ENCODE results near the gene PNKD.

Gene PNKD

DNA sequence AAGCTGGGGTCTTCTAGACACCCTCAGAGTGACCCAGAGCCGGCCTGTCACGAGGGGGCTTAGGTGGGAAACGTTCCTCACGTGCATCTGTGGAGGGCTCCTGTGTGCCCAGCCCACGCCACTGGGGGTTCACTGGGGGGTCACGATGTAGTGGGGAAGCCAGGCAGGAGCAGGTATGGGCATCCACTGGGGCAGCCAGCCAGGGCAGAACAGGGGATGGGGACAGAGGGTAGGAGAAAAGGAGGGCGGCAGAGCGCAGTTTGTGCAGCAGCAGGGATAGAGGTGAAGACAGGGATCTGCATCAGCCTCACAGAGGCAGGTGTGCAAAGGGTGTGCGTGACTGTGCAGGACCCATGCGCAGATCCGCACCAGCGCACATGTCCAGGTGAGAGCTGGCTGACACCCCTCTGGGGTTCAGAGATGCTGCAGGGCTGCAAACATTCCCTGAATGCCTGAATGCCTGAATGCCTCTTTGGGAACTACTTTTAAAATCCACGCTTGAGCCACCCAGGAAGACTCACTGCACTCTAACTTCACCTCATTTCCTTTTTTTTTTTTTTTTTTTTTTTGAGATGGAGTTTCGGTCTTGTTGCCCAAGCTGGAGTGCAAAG, 10.0 kb downstream of the PNKD start:
- DNase-seq (ENCODE audit: insufficient read length, low spot score) (no peak), FAIRE-seq (no peak)
- TF ChIP-seq, protein P1, sequence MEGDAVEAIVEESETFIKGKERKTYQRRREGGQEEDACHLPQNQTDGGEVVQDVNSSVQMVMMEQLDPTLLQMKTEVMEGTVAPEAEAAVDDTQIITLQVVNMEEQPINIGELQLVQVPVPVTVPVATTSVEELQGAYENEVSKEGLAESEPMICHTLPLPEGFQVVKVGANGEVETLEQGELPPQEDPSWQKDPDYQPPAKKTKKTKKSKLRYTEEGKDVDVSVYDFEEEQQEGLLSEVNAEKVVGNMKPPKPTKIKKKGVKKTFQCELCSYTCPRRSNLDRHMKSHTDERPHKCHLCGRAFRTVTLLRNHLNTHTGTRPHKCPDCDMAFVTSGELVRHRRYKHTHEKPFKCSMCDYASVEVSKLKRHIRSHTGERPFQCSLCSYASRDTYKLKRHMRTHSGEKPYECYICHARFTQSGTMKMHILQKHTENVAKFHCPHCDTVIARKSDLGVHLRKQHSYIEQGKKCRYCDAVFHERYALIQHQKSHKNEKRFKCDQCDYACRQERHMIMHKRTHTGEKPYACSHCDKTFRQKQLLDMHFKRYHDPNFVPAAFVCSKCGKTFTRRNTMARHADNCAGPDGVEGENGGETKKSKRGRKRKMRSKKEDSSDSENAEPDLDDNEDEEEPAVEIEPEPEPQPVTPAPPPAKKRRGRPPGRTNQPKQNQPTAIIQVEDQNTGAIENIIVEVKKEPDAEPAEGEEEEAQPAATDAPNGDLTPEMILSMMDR (IDR thresholded peaks at IDR 0.05; ENCODE audit: insufficient read depth, missing control alignments), result no peak

DNA sequence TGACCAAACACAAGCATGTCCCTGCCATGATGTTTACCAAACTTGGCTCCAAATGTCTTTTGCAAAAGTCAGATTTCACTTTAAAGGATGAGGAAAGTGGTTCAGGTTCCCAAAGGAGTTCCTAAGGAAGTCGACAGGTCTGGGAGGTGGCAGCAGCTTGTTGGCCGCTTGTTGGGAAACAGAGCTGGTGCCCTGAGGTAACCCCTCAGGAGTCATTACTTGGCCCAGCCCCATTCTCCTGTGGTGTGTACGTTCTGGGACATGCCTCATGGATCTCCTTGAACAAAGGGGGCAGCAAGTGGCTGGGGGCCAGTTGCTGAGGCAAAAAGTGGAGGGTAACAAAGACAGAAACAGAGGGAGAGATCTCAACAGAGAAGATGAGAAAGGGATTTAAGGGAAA, 11.1 kb downstream of the PNKD start:
- DNase-seq (ENCODE audit: insufficient read length, low spot score) (no peak), FAIRE-seq (no peak)
- TF ChIP-seq, protein P1 (IDR thresholded peaks at IDR 0.05; ENCODE audit: insufficient read depth, missing control alignments), result no peak

DNA sequence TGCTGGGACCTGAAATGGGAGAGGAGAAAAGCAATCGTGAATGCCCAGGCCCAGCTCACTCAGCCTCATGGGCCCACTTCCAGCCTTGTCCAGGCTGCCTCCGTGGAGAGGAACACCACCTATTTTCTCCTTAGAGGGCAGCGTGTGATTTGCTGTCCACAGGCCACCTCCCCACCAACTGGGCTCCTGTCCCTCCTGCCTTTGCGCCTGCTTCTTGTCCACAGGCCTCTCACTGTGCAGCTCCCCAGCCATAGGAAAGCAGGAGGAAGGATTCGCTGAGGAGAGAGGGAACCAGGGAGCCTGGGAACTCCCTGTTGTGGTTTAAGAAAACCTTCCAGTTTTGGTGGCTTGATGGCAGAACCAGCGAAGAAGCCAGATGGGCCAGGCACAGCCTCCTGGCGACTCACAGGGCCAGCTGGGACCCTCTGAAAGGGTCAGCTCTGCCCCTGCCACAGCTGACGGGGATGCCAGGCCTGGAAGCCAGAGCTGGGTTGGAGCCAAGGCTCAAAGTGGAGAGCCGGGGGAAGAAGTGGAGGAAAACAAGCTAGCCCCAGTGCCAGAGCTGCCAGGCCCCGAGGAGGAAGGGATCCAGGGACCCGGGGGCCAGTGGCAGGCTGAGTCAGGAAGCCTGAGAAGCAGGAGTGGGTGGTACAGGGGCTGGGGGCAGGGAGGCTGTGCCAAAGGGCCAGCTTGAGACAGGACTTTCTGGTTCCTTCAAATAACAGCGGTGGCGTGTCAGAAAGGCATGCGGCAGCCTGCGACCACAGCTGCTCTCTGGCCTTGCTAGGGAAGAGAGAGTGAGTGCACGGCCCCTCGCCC, 12.1 kb downstream of the PNKD start:
- FAIRE-seq (no peak), DNase-seq (ENCODE audit: insufficient read length, low spot score) (no peak)
- TF ChIP-seq, protein P1 (IDR thresholded peaks at IDR 0.05; ENCODE audit: insufficient read depth, missing control alignments), result no peak

DNA sequence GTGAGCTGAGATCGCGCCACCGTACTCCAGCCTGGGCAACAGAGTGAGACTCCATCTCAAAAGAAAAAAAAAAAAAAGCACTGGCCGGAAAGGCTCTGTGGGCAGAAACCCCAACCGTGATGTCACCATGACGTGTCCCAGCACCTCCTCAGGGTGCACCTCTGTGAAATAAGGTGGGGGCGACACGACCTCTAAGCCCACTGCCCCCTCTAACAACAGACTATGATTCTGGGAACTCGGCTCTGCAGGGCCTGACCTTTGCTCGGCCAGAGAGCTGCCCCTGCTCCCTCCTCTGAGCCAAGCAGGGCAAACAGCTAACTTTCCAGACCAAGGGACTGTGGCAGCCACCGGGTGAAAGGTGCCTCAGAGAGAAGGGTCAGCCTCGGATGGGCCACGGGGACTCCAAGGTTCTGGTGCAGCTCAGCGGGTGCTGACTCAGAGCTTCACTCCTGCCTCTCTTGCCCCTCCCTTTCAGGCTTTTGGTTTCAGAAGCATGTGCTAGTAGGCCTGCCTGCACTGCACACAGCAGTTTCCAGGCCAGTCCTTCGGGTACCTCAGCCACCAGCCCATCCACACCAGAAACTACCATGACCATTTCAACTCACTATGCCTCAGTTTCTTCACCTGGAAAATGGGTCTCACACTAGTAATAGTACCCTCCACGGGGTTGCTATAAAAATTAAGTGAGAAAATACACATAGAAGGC, 13.9 kb downstream of the PNKD start:
- TF ChIP-seq, protein P1 (IDR thresholded peaks at IDR 0.05; ENCODE audit: insufficient read depth, missing control alignments), result no peak
- no peak for FAIRE-seq
- no peak for DNase-seq (ENCODE audit: insufficient read length, low spot score)

DNA sequence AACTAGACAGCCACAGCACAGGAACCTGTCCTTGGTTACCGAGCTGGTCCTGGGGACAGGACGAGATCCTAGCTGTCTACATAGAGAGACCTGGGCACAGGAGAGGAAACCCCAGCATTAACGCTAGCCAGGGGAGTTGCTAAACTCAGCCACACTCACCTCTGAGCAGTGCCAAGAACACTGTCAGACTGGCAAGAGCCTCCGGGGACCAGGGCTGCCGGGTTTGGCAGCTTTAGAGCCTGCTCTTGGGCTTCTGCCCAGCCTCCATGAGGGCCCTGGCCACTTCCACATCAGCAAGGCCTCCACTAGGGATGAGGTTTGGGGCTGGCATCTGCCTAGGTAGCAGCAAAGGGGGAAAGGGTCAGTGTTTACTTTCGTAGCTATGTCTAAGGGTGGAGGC, 15.3 kb downstream of the PNKD start:
- FAIRE-seq (no peak), DNase-seq (ENCODE audit: insufficient read length, low spot score) (peak; percentile 14)
- TF ChIP-seq, protein P1 (IDR thresholded peaks at IDR 0.05; ENCODE audit: insufficient read depth, missing control alignments), result no peak

DNA sequence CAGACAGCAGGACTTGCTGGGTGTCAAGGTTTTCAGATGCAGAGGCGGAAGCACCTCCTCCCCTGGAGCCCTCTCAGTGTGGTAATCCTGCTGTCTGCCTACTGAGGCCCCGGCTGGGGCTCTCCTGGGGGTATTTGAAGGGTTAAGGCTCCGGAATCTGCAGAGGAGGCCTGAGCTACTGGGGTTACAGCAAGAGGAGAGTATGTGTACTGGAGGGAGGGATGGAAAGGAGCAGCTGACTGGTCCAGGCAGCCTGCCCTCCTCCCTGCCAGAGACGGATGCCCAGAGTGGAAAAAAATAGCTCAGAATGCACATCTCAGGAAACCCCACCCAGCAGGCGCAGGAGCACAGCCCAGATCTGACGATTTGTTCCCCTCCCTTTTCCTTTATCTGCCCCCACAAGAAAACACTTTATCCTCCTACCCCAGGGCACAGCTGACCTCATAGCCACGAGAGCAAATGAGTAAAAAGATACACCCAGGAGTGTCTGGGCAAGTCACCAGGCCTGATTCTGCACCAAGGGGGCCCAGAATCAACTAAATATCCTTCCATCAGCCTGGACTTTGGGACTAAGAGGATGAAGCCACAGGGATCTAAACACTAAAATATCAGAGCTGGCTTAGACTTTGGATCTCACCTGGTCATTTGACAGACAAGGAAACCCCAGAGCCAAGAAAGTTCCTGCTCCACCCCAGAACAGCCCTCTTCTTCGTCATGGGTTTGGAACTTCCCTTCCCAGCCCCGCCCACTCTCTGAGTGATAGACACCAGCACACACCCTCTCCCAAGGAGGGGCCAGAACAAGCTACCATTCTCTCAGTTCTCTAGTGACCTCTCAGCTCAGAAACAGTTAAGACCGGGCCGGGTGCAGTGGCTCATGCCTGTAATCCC, 16.5 kb downstream of the PNKD start:
- DNase-seq (ENCODE audit: insufficient read length, low spot score) (peak; percentile 45), FAIRE-seq (no peak)
- TF ChIP-seq, protein P1 (IDR thresholded peaks at IDR 0.05; ENCODE audit: insufficient read depth, missing control alignments), result no peak
